ENCODE data around the gene SPATA31D3. TPM values are rescaled to one million over a fixed set of nuclear protein-coding genes. Genes with fewer than 3 reads are reported as not detected.
"Not testable (repeated sequence)": the region's sequence is repeated elsewhere in the genome, so short reads cannot be mapped to it uniquely, and the experiment has no call there.

Gene SPATA31D3
- total and polyA plus RNA-seq, 2 of the 8 experiments (the other 6 are each of a cell fraction or from before 2014, with no cell fraction given), result not detected

GRCh38 chr9:81930147-81930546 is 13.2 kb upstream of the SPATA31D3 start:
- H2BK12ac ChIP-seq (ENCODE audit: low read depth, low read length); H2AK5ac ChIP-seq (ENCODE audit: low read depth, low read length); H3K4me2 ChIP-seq (ENCODE audit: insufficient read depth in 1 of 2, low read depth in 2 of 2, low read length in 2 of 2); H4K8ac ChIP-seq (ENCODE audit: extremely low read depth, insufficient read depth, low read length); FAIRE-seq; H3K4ac ChIP-seq (replicated peaks; ENCODE audit: insufficient read length, low read depth, low read length); H2BK5ac ChIP-seq (ENCODE audit: low read depth, low read length); H3K23ac ChIP-seq (ENCODE audit: insufficient read length); H3K27me3 ChIP-seq (replicated peaks in 1 of 4; ENCODE audit: control insufficient read depth in 3 of 4, extremely low read depth in 1 of 4, insufficient read depth in 3 of 4, low read length in 3 of 4); H3K79me1 ChIP-seq (ENCODE audit: low read depth, low read length); H3K4me1 ChIP-seq (replicated peaks in 1 of 4; ENCODE audit: control insufficient read depth in 3 of 4, insufficient read depth in 4 of 4, low read length in 3 of 4); DNase-seq (ENCODE audit: low read depth in 1 of 2, low spot score in 2 of 2); H3K4me3 ChIP-seq (ENCODE audit: extremely low read depth in 1 of 4, insufficient read depth in 2 of 4, low read depth in 3 of 4, low read length in 4 of 4); H3K9me3 ChIP-seq (ENCODE audit: insufficient read depth in 2 of 2, low read depth in 1 of 2, low read length in 1 of 2); H3K79me2 ChIP-seq (ENCODE audit: control insufficient read depth in 1 of 2, insufficient read depth in 2 of 2, low read length in 2 of 2); H4K20me1 ChIP-seq (replicated peaks in 1 of 2; ENCODE audit: control insufficient read depth in 1 of 2, insufficient read depth in 2 of 2, low read length in 2 of 2); CTCF ChIA-PET (ENCODE audit: partially characterized antibody); H3K56ac ChIP-seq (replicated peaks; ENCODE audit: insufficient read length, low read depth, low read length); H3K23me2 ChIP-seq (ENCODE audit: low read depth, low read length); H3K27ac ChIP-seq (ENCODE audit: low read depth, low read length); H4K91ac ChIP-seq (replicated peaks; ENCODE audit: insufficient read length, low read length); H3K9ac ChIP-seq (replicated peaks in 1 of 4; ENCODE audit: extremely low read depth in 1 of 4, low read depth in 3 of 4, low read length in 3 of 4); H2BK20ac ChIP-seq (ENCODE audit: low read length); H2BK15ac ChIP-seq (ENCODE audit: low read length); H3K36me3 ChIP-seq (ENCODE audit: control insufficient read depth in 2 of 4, insufficient read depth in 4 of 4, low read length in 3 of 4); H4K5ac ChIP-seq (ENCODE audit: insufficient read length, low read depth, low read length); H2AFZ ChIP-seq (ENCODE audit: low read length); H2BK120ac ChIP-seq (replicated peaks; ENCODE audit: low read depth, low read length); POLR2A ChIA-PET (ENCODE audit: partially characterized antibody); H3K18ac ChIP-seq (ENCODE audit: extremely low read depth, low read length); H3K14ac ChIP-seq (ENCODE audit: insufficient read length): not testable (repeated sequence)
- no CpG with 5 or more reads among the region's 6 CpGs for WGBS, 2 experiments (ENCODE audit: extremely low coverage in 1 of 2, insufficient coverage in 1 of 2, insufficient read length in 1 of 2, insufficient replicate concordance in 2 of 2, low coverage in 1 of 2, low lambda C conversion rate in 2 of 2, missing lambda C conversion rate in 1 of 2)

GRCh38 chr9:81933547-81933946 is 9.8 kb upstream of the SPATA31D3 start:
- FAIRE-seq; CTCF ChIA-PET (ENCODE audit: partially characterized antibody); H3K9ac ChIP-seq (replicated peaks in 1 of 4; ENCODE audit: extremely low read depth in 1 of 4, low read depth in 3 of 4, low read length in 3 of 4): not testable (repeated sequence)

More at GRCh38 chr9:81933547-81933946, 9.8 kb upstream of the SPATA31D3 start:
- H2AK5ac ChIP-seq (ENCODE audit: low read depth, low read length); H3K4me2 ChIP-seq (ENCODE audit: insufficient read depth in 1 of 2, low read depth in 2 of 2, low read length in 2 of 2); H3K79me1 ChIP-seq (ENCODE audit: low read depth, low read length); H4K8ac ChIP-seq (ENCODE audit: extremely low read depth, insufficient read depth, low read length); H3K79me2 ChIP-seq (ENCODE audit: control insufficient read depth in 1 of 2, insufficient read depth in 2 of 2, low read length in 2 of 2); H2BK5ac ChIP-seq (ENCODE audit: low read depth, low read length); H2AFZ ChIP-seq (ENCODE audit: low read length); H4K91ac ChIP-seq (replicated peaks; ENCODE audit: insufficient read length, low read length); H3K4me1 ChIP-seq (replicated peaks in 1 of 4; ENCODE audit: control insufficient read depth in 3 of 4, insufficient read depth in 4 of 4, low read length in 3 of 4); H2BK120ac ChIP-seq (replicated peaks; ENCODE audit: low read depth, low read length); H3K18ac ChIP-seq (ENCODE audit: extremely low read depth, low read length); H3K27ac ChIP-seq (ENCODE audit: low read depth, low read length); H3K4ac ChIP-seq (replicated peaks; ENCODE audit: insufficient read length, low read depth, low read length); H3K56ac ChIP-seq (replicated peaks; ENCODE audit: insufficient read length, low read depth, low read length); H4K5ac ChIP-seq (ENCODE audit: insufficient read length, low read depth, low read length); H3K23me2 ChIP-seq (ENCODE audit: low read depth, low read length); H4K20me1 ChIP-seq (replicated peaks in 1 of 2; ENCODE audit: control insufficient read depth in 1 of 2, insufficient read depth in 2 of 2, low read length in 2 of 2); H3K23ac ChIP-seq (ENCODE audit: insufficient read length); H3K36me3 ChIP-seq (ENCODE audit: control insufficient read depth in 2 of 4, insufficient read depth in 4 of 4, low read length in 3 of 4); H2BK12ac ChIP-seq (ENCODE audit: low read depth, low read length); H2BK15ac ChIP-seq (ENCODE audit: low read length); H3K14ac ChIP-seq (ENCODE audit: insufficient read length); POLR2A ChIA-PET (ENCODE audit: partially characterized antibody); H3K9me3 ChIP-seq (ENCODE audit: insufficient read depth in 2 of 2, low read depth in 1 of 2, low read length in 1 of 2); DNase-seq (ENCODE audit: low read depth in 1 of 2, low spot score in 2 of 2); H3K4me3 ChIP-seq (ENCODE audit: extremely low read depth in 1 of 4, insufficient read depth in 2 of 4, low read depth in 3 of 4, low read length in 4 of 4); H2BK20ac ChIP-seq (ENCODE audit: low read length); H3K27me3 ChIP-seq (replicated peaks in 1 of 4; ENCODE audit: control insufficient read depth in 3 of 4, extremely low read depth in 1 of 4, insufficient read depth in 3 of 4, low read length in 3 of 4): not testable (repeated sequence)
- WGBS, 2 experiments (ENCODE audit: extremely low coverage in 1 of 2, insufficient coverage in 1 of 2, insufficient read length in 1 of 2, insufficient replicate concordance in 2 of 2, low coverage in 1 of 2, low lambda C conversion rate in 2 of 2, missing lambda C conversion rate in 1 of 2), result no CpG with 5 or more reads among the region's 3 CpGs

All from H1 (cell line).